ENCODE data around the gene TNFAIP8. TPM values are rescaled to one million over a fixed set of nuclear protein-coding genes. Genes with fewer than 3 reads are reported as not detected.

TNFAIP8 gene
- total and polyA plus RNA-seq, 9 of the 15 experiments (the other 6 are each of a cell fraction or from before 2014, with no cell fraction given): 29.9 to 52.2 (median 44.8) TPM

- TF ChIP-seq NEUROD1 (IDR thresholded peaks at IDR 0.05; ENCODE audit: borderline replicate concordance, low read depth, low read length, partially characterized antibody) (no peak), TEAD1 (CRISPR knock-in tag; IDR thresholded peaks at IDR 0.05) (no peak), PHF20 (IDR thresholded peaks at IDR 0.05; ENCODE audit: partially characterized antibody) (no peak), SIN3A (IDR thresholded peaks at IDR 0.05; ENCODE audit: borderline replicate concordance in 2 of 2, control insufficient read depth in 1 of 2, low read depth in 2 of 2, low read length in 2 of 2) (no peak), POLR2AphosphoS5 (IDR thresholded peaks at IDR 0.05; ENCODE audit: control insufficient read depth, insufficient read depth, low read depth, low read length) (peak; percentile 80), ETV6 (IDR thresholded peaks at IDR 0.05; ENCODE audit: borderline replicate concordance in 1 of 2, low read depth in 2 of 2, low read length in 1 of 2) (no peak), ETV6 (CRISPR knock-in tag; IDR thresholded peaks at IDR 0.05; ENCODE audit: borderline replicate concordance) (no peak), NR4A1 (CRISPR knock-in tag; IDR thresholded peaks at IDR 0.05) (no peak), NR4A1 (tag; IDR thresholded peaks at IDR 0.05) (no peak), PCBP1 (IDR thresholded peaks at IDR 0.05; ENCODE audit: low read depth, low read length, poor library complexity, severe bottlenecking) (no peak), CXXC5 (CRISPR knock-in tag; IDR thresholded peaks at IDR 0.05) (no peak; the same call in none of the 2 replicates), ELF4 (CRISPR knock-in tag; IDR thresholded peaks at IDR 0.05) (peak; percentile 40; the same call in 1 of the 2 replicates), KLF6 (CRISPR knock-in tag; IDR thresholded peaks at IDR 0.05; ENCODE audit: borderline replicate concordance) (no peak), RBM39 (optimal IDR thresholded peaks at IDR 0.05; ENCODE audit: low read depth, low read length) (no peak), ATF4 (CRISPR knock-in tag; IDR thresholded peaks at IDR 0.05) (no peak), RBBP5 (IDR thresholded peaks at IDR 0.05; ENCODE audit: borderline replicate concordance, insufficient read depth, low read length, poor library complexity, severe bottlenecking) (no peak), ZNF41 (CRISPR knock-in tag; conservative IDR thresholded peaks at IDR 0.05) (no peak), MECOM (CRISPR knock-in tag; IDR thresholded peaks at IDR 0.05) (no peak), ZNF232 (CRISPR knock-in tag; IDR thresholded peaks at IDR 0.05) (0 out of 2 replicates have a peak, but pooled peaks have one; percentile 23), HDAC8 (tag; IDR thresholded peaks at IDR 0.05) (no peak), SREBF1 (IDR thresholded peaks at IDR 0.05; ENCODE audit: borderline replicate concordance, low read depth, low read length) (no peak), HDAC6 (IDR thresholded peaks at IDR 0.05; ENCODE audit: low read depth, low read length) (no peak), ATF6 (CRISPR knock-in tag; IDR thresholded peaks at IDR 0.05) (no peak), MXD1 (CRISPR knock-in tag; IDR thresholded peaks at IDR 0.05; ENCODE audit: borderline replicate concordance, poor library complexity, severe bottlenecking) (no peak), KLF16 (IDR thresholded peaks at IDR 0.05) (no peak), PHB2 (IDR thresholded peaks at IDR 0.05; ENCODE audit: low read depth) (no peak)
These were observed 62.2 kb downstream of the TNFAIP8 start (continued) for GRCh38 chr5:119417891-119418605.
